Measurements from ENCODE around the gene HPF1.

The HPF1 gene

GRCh38 chr4:169730564-169730963 is 27.2 kb downstream of the HPF1 start:
- no peak for DNase-seq

GRCh38 chr4:169727616-169728015 is 30.1 kb downstream of the HPF1 start:
- DNase-seq, result no peak

- DNase-seq, result no peak
These were observed 33.5 kb downstream of the HPF1 start for GRCh38 chr4:169724260-169724659.

GRCh38 chr4:169723207-169723965 is 34.4 kb downstream of the HPF1 start:
- DNase-seq, result no peak

GRCh38 chr4:169720529-169720928 is 37.2 kb downstream of the HPF1 start:
- no peak for DNase-seq

- DNase-seq, result no peak
These were observed 41.1 kb downstream of the HPF1 start for GRCh38 chr4:169716677-169717076.

- no peak for DNase-seq
These were observed 41.9 kb downstream of the HPF1 start for GRCh38 chr4:169715826-169716225.

- DNase-seq, result no peak
These were observed 49.6 kb downstream of the HPF1 start for GRCh38 chr4:169707958-169708643.

- no peak for DNase-seq
These were observed 59.4 kb downstream of the HPF1 start for GRCh38 chr4:169698331-169698730.

GRCh38 chr4:169690787-169691186 is 67.0 kb downstream of the HPF1 start:
- no peak for DNase-seq

GRCh38 chr4:169689681-169690080 is 68.1 kb downstream of the HPF1 start:
- no peak for DNase-seq

GRCh38 chr4:169682372-169683047 is 75.2 kb downstream of the HPF1 start:
- no peak for DNase-seq
